GM12878 (cell line): ENCODE data around the gene ADGRE3. TPM values are rescaled to one million over a fixed set of nuclear protein-coding genes. Genes with fewer than 3 reads are reported as not detected.

Experiments used
- ATAC-seq: fragments of 200-7000 bp; cut with Tn5 transposase; 3 replicates; pipeline ENCODE4 v1.9.1; 2020; ENCODE audit warnings: mild to moderate bottlenecking, moderate library complexity
- BruUV-seq: library from RNA; stranded (reverse); fragments of 400-500 nt; replicated peaks from 2 replicates; lab custom pipeline; 2021; lab: Mats Ljungman, UMichigan
- CTCF ChIA-PET: fragments of 300-600 bp; sonication (Branson Sonifier 250); formaldehyde crosslinking; extraction: SDS; loops from one replicate; lab custom pipeline; 2021; ENCODE audit warnings: inconsistent platforms; lab: Yijun Ruan, JAX
- POLR2A ChIA-PET: fragments of 350-600 bp; formaldehyde crosslinking; extraction: SDS; loops from one replicate; lab custom pipeline; 2021; ENCODE audit warnings: inconsistent platforms; lab: Charles Lee
- RAD21 ChIA-PET: fragments of 300-600 bp; sonication (Branson Sonifier 250); formaldehyde crosslinking; loops from one replicate; lab custom pipeline; 2023; ENCODE audit warnings: antibody characterized with exemption; ENCODE audit not compliant: unreplicated experiment; lab: Charles Lee
- SMC1A ChIA-PET: fragments of 300-600 bp; sonication (Branson Sonifier 250); formaldehyde crosslinking; loops from one replicate; lab custom pipeline; 2023; ENCODE audit not compliant: unreplicated experiment, uncharacterized antibody; lab: Charles Lee
- DNase-seq: peaks from one replicate; pipeline ENCODE4 v3.0.0-alpha.2; 2011; ENCODE audit warnings: low read depth, low spot score
- FAIRE-seq: peaks from 3 replicates; lab custom pipeline; 2011; peaks lifted over from hg19 to GRCh38; lab: Jason Lieb, UNC
- H2AFZ ChIP-seq: 2 replicates; pipeline ENCODE4 v1.6.0; 2011; ENCODE audit warnings: low read depth, low read length, control low read depth; ENCODE audit not compliant: control insufficient read depth
- H3K27ac ChIP-seq: 2 replicates; pipeline ENCODE4 v1.5.1; 2011; ENCODE audit warnings: control low read depth; ENCODE audit not compliant: control insufficient read depth, insufficient read depth
- H3K27me3 ChIP-seq, 2 experiments: replicated peaks in 1 of 2; 2 replicates each; pipeline versions ENCODE4 v1.6.0 to v1.6.1; 2011; ENCODE audit warnings: low read length in 1 of 2; ENCODE audit not compliant: control insufficient read depth in 2 of 2, insufficient read depth in 2 of 2
- H3K36me3 ChIP-seq, 2 experiments: 2 replicates each; pipeline ENCODE4 v1.5.1; 2011; ENCODE audit warnings: low read length in 1 of 2; ENCODE audit not compliant: control insufficient read depth in 2 of 2, insufficient read depth in 2 of 2
- H3K4me1 ChIP-seq: 2 replicates; pipeline ENCODE4 v1.6.1; 2011; ENCODE audit warnings: mild to moderate bottlenecking, low read length, moderate library complexity, mixed read lengths; ENCODE audit not compliant: control insufficient read depth, insufficient read depth
- H3K4me2 ChIP-seq: 2 replicates; pipeline ENCODE4 v1.6.0; 2011; ENCODE audit warnings: control low read depth; ENCODE audit not compliant: control insufficient read depth, insufficient read depth
- H3K4me3 ChIP-seq: fragments of 200-600 bp; sonication (generic); 2 replicates; pipeline ENCODE4 v1.5.1; 2016
- H3K79me2 ChIP-seq: 2 replicates; pipeline ENCODE4 v1.6.0; 2011; ENCODE audit warnings: low read length; ENCODE audit not compliant: control insufficient read depth, insufficient read depth
- H3K9ac ChIP-seq: 2 replicates; pipeline ENCODE4 v1.8.0; 2011; ENCODE audit warnings: low read length, control low read depth, mixed read lengths; ENCODE audit not compliant: control insufficient read depth, insufficient read depth
- H3K9me3 ChIP-seq: replicated peaks from 3 replicates; pipeline ENCODE4 v1.5.1; 2011; ENCODE audit warnings: mild to moderate bottlenecking, low read length; ENCODE audit not compliant: control insufficient read depth, insufficient read depth
- H4K20me1 ChIP-seq: 2 replicates; pipeline ENCODE4 v1.6.0; 2011; ENCODE audit not compliant: control insufficient read depth, insufficient read depth
- EP300 ChIP-seq, 2 experiments: fragments of 150-350 bp in 1 of 2; IDR thresholded peaks; 2 replicates each; pipeline ENCODE4 v1.6.1; 2011 to 2012; ENCODE audit warnings: low read depth in 2 of 2, low read length in 2 of 2, borderline replicate concordance in 1 of 2, improper control_type of control experiment in 1 of 2, inconsistent platforms in 1 of 2; ENCODE audit not compliant: control insufficient read depth in 1 of 2
- HDAC2 ChIP-seq: fragments of 200-600 bp; sonication (generic); IDR thresholded peaks from 2 replicates; pipeline ENCODE4 v1.6.1; 2017
- IKZF1 ChIP-seq: fragments of 450-650 bp; conservative IDR thresholded peaks from 2 replicates; pipeline ENCODE4 v1.6.1; 2017; ENCODE audit warnings: antibody characterized with exemption, mild to moderate bottlenecking
- NR2F1 ChIP-seq: fragments of 450-650 bp; conservative IDR thresholded peaks from 2 replicates; pipeline ENCODE4 v1.6.1; 2017; ENCODE audit warnings: mild to moderate bottlenecking
- NRF1 ChIP-seq: conservative IDR thresholded peaks from 2 replicates; pipeline ENCODE4 v1.6.1; 2011; ENCODE audit warnings: mild to moderate bottlenecking, low read depth, low read length, improper control_type of control experiment
- PML ChIP-seq: IDR thresholded peaks from 2 replicates; pipeline ENCODE4 v1.6.1; 2012; ENCODE audit warnings: low read length, inconsistent platforms
- RFX5 ChIP-seq: IDR thresholded peaks from 2 replicates; pipeline ENCODE4 v1.6.1; 2011; ENCODE audit warnings: low read depth, low read length, improper control_type of control experiment
- RUNX3 ChIP-seq: IDR thresholded peaks from 2 replicates; pipeline ENCODE4 v1.6.1; 2012; ENCODE audit warnings: low read length, inconsistent platforms
- TCF12 ChIP-seq: IDR thresholded peaks from 2 replicates; pipeline ENCODE4 v1.6.1; 2011; ENCODE audit warnings: low read depth, mild to moderate bottlenecking, low read length
- ZNF24 ChIP-seq: fragments of 450-650 bp; IDR thresholded peaks from 2 replicates; pipeline ENCODE4 v1.6.1; 2017; ENCODE audit warnings: antibody characterized with exemption, mild to moderate bottlenecking
- WGBS: methylation state at CpG from one replicate; pipeline ENCODE4 v1.1.6; 2016; ENCODE audit warnings: low lambda C conversion rate; ENCODE audit not compliant: insufficient replicate concordance, insufficient coverage; ENCODE audit errors: missing lambda C conversion rate; 5-methylcytosine and 5-hydroxymethylcytosine counted together
- in situ Hi-C: fragments of 300-500 bp; cut with MboI; formaldehyde crosslinking; loops from 9 replicates; pipeline ENCODE4 v1.14.3; 2018; ENCODE audit warnings: mixed read lengths
- intact Hi-C: fragments of 100-400 bp; cut with micrococcal nuclease; formaldehyde crosslinking; loops from one replicate; pipeline ENCODE4 v1.14.2; 2022; ENCODE audit not compliant: unreplicated experiment
- polyA plus RNA-seq, 11 experiments: library from polyadenylated mRNA; depleted of rRNA in 4 of 11; unstranded in 6 of 11; stranded (reverse) in 5 of 11; fragments of >200 nt; fragmentation: Nextera tagmentation in 4 of 11; fragmentation: Illumina TruSeq in 1 of 11; extraction: Ambion mirVana in 4 of 11; extraction: Trizol in 1 of 11; gene quantifications; 1 replicate in 1 of 11; 2 replicates in 10 of 11; pipeline versions ENCODE4 v1.2.1 to v1.2.3, GENCODE V29; 2011 to 2016; ENCODE audit warnings: inconsistent platforms in 2 of 11, missing spikeins in 2 of 11, low read depth in 1 of 11
- total RNA-seq, 4 experiments: library from RNA; depleted of rRNA in 3 of 4; stranded (reverse); fragments of >200 nt in 3 of 4; fragmentation: Illumina TruSeq in 1 of 4; extraction: Trizol in 1 of 4; gene quantifications; 2 replicates each; pipeline versions ENCODE4 v1.2.1 to v1.2.3, GENCODE V29; 2013 to 2021
- TF ChIP-seq, protein P1 (sequence below): IDR thresholded peaks from 2 replicates; pipeline ENCODE4 v1.6.1; 2012; ENCODE audit warnings: improper control_type of control experiment, low read depth, low read length; ENCODE audit not compliant: insufficient replicate concordance

The ADGRE3 gene
- total and polyA plus RNA-seq, 10 of the 15 experiments (the other 5 are each of a cell fraction or from before 2014, with no cell fraction given) = 0.04 to 0.10 (median 0.05) TPM; not detected in 6

DNA sequence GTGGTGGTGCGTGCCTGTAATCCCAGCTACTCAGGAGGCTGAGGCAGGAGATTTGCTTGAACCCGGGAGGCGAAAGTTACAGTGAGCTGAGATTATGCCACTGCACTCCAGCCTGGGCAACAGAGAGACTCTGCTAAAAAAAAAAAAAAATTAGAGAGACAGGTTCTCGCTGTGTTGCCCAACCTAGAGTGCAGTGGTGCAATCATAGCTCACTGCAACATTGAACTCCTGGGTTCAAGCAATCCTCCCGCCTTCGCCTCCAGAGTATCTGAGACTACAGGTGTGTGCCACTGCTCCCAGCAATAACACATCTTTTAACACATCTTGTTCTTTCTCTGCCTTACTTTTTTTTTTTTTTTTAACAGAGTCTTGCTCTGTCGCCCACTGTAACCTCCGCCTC, 59.0 kb downstream of the ADGRE3 start:
- POLR2A ChIA-PET = interaction anchor here (0.6 to 2.3 kb wide), 6 partner anchors 11 to 193 kb away, joined by 4 to 11 read pairs (median 7); no protein-coding TSS in a partner anchor
- Histone ChIP-seq H3K36me3 (peaks cover 0 to 3% of the 10 kb centered on the region in 2 experiments; a peak in 2 of 4 replicates), H2AFZ (no peak overlapping the region), H3K4me3 (no peak overlapping the region), H3K9me3 (peaks cover 7% of the 10 kb centered on the region; the same call in 2 of the 3 replicates), H4K20me1 (no peaks in the 10 kb centered on the region), H3K27me3 (no peaks in the 10 kb centered on the region), H3K27ac (no peak overlapping the region), H3K79me2 (no peaks in the 10 kb centered on the region), H3K9ac (no peak overlapping the region), H3K4me2 (no peak overlapping the region), H3K4me1 (peaks cover 20% of the 10 kb centered on the region)
- RAD21 ChIA-PET = interaction anchor here (0.6 to 3.3 kb wide), 2 partner anchors 70 to 195 kb away, joined by 3 to 28 read pairs; no protein-coding TSS in a partner anchor
- BruUV-seq = no TSS peak
- TF ChIP-seq EP300 (IDR thresholded peaks at IDR 0.05; ENCODE audit: borderline replicate concordance in 1 of 2, control insufficient read depth in 1 of 2, low read depth in 2 of 2, low read length in 2 of 2) (no peak), ZNF24 (no peak)
- CTCF ChIA-PET = interaction anchor here (1.4 to 1.6 kb wide), 2 partner anchors 16 to 71 kb away, joined by 4 to 5 read pairs; no protein-coding TSS in a partner anchor
- ATAC-seq (no peak), DNase-seq (no peak), FAIRE-seq (no peak)
- WGBS = 90% methylated on average over 6 of the region's 8 CpGs
- in situ Hi-C loops (no loop called here), intact Hi-C loops (loop anchor here (10.0 kb wide), 1 partner anchor 69 kb away; no protein-coding TSS in a partner anchor)
- SMC1A ChIA-PET = interaction anchor here (0.6 to 2.1 kb wide), 2 partner anchors 11 to 71 kb away, joined by 3 to 12 read pairs; no protein-coding TSS in a partner anchor

DNA sequence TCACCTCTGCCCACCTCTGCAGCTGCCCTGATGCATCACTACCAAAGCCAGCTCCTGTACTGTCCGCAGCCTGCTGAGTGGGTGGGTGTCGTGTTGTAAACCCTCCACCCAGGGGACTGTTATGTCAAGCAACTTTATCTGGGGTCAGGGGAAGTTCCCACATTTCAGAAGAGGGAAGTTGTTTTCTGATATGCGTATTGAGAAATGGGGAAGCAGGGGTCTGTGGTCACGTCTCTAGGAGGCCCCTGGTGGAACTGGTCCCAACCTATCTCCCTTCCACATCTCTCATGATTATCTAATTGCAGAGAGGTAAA, 60.6 kb downstream of the ADGRE3 start:
- Histone ChIP-seq H3K4me2 (peak overlapping the region; percentile 35; the same call in 1 of the 2 replicates), H3K4me3 (no peak overlapping the region), H3K79me2 (no peaks in the 10 kb centered on the region), H3K9ac (no peak overlapping the region), H2AFZ (no peak overlapping the region), H3K27me3 (no peaks in the 10 kb centered on the region), H3K27ac (peak overlapping the region; percentile 49), H4K20me1 (no peaks in the 10 kb centered on the region), H3K36me3 (peaks cover 8 to 10% of the 10 kb centered on the region in 2 experiments), H3K9me3 (peaks cover 3% of the 10 kb centered on the region; the same call in 2 of the 3 replicates), H3K4me1 (peaks cover 20% of the 10 kb centered on the region)
- CTCF ChIA-PET = interaction anchor here (0.7 to 2.2 kb wide), 3 partner anchors 10 to 71 kb away, joined by 3 to 12 read pairs (median 7); no protein-coding TSS in a partner anchor
- RAD21 ChIA-PET = interaction anchor here (1.4 to 3.3 kb wide), 5 partner anchors 10 to 75 kb away, joined by 5 to 28 read pairs (median 7); no protein-coding TSS in a partner anchor
- 11% methylated on average over 4 of the region's 4 CpGs for WGBS
- no TSS peak for BruUV-seq
- POLR2A ChIA-PET = interaction anchor here (1.2 to 2.3 kb wide), 3 partner anchors 10 to 72 kb away, joined by 4 to 11 read pairs (median 5); no protein-coding TSS in a partner anchor
- intact Hi-C loops (loop anchor here (10.0 kb wide), 1 partner anchor 71 kb away; no protein-coding TSS in a partner anchor), in situ Hi-C loops (no loop called here)
- no peak for FAIRE-seq
- SMC1A ChIA-PET = interaction anchor here (1.1 to 4.3 kb wide), 3 partner anchors 10 to 72 kb away, joined by 4 to 31 read pairs (median 25); partner anchors contain the start of gene ADGRE3
- peak; percentile 89 for ATAC-seq
- DNase-seq = peak; percentile 38
- TF ChIP-seq NR2F1 = peak; percentile 85
- peak; percentile 84 for TF ChIP-seq IKZF1
- TF ChIP-seq PML = no peak; the same call in 1 of the 2 replicates
- TF ChIP-seq TCF12 = peak; percentile 70; the same call in 1 of the 2 replicates
- no peak for TF ChIP-seq HDAC2
- TF ChIP-seq, protein P1, sequence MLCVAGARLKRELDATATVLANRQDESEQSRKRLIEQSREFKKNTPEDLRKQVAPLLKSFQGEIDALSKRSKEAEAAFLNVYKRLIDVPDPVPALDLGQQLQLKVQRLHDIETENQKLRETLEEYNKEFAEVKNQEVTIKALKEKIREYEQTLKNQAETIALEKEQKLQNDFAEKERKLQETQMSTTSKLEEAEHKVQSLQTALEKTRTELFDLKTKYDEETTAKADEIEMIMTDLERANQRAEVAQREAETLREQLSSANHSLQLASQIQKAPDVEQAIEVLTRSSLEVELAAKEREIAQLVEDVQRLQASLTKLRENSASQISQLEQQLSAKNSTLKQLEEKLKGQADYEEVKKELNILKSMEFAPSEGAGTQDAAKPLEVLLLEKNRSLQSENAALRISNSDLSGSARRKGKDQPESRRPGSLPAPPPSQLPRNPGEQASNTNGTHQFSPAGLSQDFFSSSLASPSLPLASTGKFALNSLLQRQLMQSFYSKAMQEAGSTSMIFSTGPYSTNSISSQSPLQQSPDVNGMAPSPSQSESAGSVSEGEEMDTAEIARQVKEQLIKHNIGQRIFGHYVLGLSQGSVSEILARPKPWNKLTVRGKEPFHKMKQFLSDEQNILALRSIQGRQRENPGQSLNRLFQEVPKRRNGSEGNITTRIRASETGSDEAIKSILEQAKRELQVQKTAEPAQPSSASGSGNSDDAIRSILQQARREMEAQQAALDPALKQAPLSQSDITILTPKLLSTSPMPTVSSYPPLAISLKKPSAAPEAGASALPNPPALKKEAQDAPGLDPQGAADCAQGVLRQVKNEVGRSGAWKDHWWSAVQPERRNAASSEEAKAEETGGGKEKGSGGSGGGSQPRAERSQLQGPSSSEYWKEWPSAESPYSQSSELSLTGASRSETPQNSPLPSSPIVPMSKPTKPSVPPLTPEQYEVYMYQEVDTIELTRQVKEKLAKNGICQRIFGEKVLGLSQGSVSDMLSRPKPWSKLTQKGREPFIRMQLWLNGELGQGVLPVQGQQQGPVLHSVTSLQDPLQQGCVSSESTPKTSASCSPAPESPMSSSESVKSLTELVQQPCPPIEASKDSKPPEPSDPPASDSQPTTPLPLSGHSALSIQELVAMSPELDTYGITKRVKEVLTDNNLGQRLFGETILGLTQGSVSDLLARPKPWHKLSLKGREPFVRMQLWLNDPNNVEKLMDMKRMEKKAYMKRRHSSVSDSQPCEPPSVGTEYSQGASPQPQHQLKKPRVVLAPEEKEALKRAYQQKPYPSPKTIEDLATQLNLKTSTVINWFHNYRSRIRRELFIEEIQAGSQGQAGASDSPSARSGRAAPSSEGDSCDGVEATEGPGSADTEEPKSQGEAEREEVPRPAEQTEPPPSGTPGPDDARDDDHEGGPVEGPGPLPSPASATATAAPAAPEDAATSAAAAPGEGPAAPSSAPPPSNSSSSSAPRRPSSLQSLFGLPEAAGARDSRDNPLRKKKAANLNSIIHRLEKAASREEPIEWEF = no peak
- TF ChIP-seq RUNX3 = peak; percentile 83
- no peak for TF ChIP-seq NRF1
- no peak for TF ChIP-seq RFX5
